Tibial nerve (tissue), 4 donors: Measurements from ENCODE around the gene KRT16.

ENCODE experiments used
- CTCF ChIP-seq, 5 experiments: fragments of 200-600 bp in 3 of 5; fragments of 450-650 bp in 2 of 5; sonication (generic) in 3 of 5; IDR thresholded peaks; one replicate each; pipeline ENCODE4 v1.5.1; 2016 to 2019; ENCODE audit warnings: antibody characterized with exemption in 5 of 5, mild to moderate bottlenecking in 3 of 5, moderate library complexity in 2 of 5
- EP300 ChIP-seq, 2 donors: sonication (generic); formaldehyde crosslinking; IDR thresholded peaks; one replicate each; pipeline ENCODE4 v1.6.1; 2017; ENCODE audit warnings: antibody characterized with exemption in 2 of 2, mild to moderate bottlenecking in 1 of 2
- POLR2A ChIP-seq, 2 donors: fragments of 450-650 bp; IDR thresholded peaks; one replicate each; pipeline ENCODE4 v1.6.1; 2017; ENCODE audit warnings: antibody characterized with exemption in 2 of 2, mild to moderate bottlenecking in 2 of 2, moderate library complexity in 2 of 2

DNA sequence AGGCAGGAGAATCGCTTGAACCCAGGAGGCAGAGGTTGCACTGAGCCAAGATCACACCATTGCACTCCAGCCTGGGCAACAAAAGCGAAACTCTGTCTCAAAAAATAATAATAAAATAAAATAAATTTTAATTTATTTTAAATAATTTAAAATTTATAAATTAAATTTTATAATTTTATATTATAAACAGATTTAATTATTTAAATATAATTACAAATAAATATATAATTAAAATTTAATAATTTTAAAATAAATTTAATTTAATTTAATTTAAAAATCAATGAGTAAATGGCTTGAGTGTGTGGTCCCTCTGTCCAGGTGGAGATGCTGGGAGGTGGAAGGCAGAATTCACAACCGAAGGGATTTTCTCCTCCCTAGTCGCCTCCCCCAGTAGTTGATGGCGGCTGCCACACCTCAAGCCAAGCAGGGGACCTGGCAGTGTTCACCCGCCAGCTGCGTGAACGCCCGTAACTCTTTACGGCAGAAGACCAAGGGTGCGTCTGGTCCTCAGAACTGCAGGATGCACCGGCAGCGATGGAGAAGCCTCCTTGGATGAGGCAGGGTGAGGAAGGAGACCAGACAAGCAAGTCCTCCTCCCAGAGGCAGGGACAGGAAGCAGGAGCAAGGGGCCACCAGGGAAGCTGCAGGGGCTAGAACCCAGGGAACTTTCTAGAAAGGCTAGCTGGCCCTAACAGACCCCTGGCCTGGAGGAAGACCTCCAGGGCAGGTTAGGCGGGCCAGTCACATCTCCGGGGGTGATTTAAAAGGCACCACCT lies 34.7 kb upstream of the KRT16 start:
- TF ChIP-seq CTCF (IDR thresholded peaks at IDR 0.05) (no peak), EP300 (IDR thresholded peaks at IDR 0.05) (no peak), POLR2A (IDR thresholded peaks at IDR 0.05) (no peak)
